GM18508 (cell line): ENCODE data around the gene MYH11.
"Not testable (repeated sequence)": the region's sequence is repeated elsewhere in the genome, so short reads cannot be mapped to it uniquely, and the experiment has no call there.

Experiments used
- ATAC-seq: cut with Tn5 transposase; IDR thresholded peaks from one replicate; pipeline ENCODE4 v1.9.1; 2021; ENCODE audit warnings: moderate number of reproducible peaks; ENCODE audit not compliant: insufficient read depth, unreplicated experiment

Gene MYH11

DNA sequence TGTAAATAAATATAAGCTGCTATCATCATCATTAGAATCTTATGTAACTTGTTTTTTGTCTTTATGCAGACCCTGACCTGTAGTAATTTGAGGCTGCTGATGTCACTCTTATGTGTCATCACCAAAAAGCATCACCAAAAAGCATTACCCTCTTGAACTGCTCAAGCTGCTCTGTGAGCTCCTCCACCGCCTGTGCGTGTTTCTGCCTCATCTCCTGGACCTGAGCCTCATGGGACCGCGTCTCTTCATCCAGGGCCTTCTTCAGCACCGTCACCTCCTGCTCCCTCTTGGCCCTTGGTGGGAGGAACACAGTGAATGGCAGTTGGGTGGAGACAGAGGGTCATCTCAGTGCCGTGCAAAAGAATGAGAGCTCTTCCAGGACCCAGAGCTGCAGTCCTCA is 124.4 kb downstream of the MYH11 start:
- no peak for ATAC-seq

DNA sequence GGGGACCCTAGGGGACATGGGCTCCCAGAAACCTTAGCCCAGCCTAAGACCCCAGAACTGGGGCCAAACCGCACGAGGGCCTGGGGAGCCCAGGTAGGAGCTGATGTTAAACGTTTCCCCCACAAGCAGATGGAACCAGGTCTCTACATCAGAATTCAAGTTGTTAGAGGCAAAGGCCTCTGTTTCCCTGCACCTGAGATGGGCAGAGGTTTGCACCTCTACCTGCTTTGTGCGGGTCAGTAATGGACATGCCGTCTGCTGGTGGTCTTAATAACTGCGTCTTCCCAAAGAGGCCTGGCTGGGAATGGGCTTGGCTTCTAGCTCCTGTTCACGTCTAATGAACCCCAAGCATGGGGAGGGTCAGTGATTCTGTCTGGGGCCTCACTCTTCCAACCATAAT is 127.7 kb downstream of the MYH11 start:
- no peak for ATAC-seq

DNA sequence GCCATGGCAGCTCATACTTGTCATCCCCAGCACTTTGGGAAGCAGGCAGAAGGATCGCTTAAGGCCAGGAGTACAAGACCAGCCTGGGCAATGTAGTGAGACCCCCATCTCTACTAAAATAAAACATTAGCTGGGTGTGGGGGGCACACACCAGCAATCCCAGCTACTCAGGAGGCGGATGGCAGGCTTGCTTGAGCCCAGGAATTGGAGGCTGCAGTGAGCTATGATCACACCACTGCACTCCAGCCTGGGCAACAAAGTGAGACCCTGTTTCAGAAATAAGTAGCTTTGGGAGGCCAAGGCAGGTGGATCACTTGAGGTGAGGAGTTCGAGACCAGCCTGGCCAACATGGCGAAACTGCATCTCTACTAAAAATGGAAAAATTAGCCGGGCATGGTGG is 129.1 kb downstream of the MYH11 start:
- not testable (repeated sequence) for ATAC-seq

DNA sequence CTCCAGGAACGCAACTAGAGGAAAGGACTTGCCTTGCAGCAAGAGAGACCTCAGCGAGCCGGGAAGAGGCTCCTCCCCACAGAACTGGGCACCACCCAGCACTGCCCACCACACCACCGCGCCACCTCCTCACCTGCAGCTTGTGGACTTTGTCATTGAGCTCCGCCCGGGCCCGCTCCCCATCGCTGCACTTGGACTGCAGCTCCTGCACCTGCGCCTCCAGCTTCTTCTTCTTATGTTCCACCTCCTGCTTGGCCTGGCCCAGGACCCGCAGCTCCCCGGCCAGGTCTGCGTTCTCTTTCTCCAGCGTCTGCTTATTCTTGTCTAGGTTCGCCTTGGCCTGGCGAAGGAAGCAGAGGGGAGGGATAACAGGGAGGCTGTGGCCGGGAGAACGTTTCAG is 130.1 kb downstream of the MYH11 start:
- ATAC-seq = no peak

DNA sequence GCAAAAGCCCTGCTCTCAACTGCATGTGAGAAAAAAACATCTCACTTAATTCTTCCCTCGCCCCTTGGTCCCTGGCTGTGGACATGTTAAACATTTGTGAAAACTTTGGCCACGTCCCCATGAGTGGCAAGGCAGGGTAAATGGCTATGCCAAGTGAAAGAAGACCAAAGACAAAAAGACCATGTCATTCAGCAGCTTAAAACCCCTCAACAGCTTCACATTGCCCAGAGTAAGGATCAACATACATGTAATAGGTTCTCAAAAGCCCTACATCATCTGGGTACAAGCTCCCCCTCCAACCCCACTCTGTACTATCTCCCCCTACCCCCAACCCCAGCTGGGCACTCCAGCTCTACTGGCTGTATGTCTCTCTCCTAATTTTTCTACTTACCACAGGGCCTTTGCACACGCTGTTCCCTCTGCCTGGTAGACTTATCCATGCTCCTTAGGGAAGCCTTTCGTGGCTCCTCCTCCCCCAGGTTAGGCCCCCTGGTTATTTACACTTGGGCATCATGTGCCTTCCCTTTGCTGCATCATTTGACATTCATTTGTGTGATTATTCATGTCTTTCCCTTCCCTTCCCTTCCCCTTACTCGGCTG is 131.1 kb downstream of the MYH11 start:
- ATAC-seq = no peak

DNA sequence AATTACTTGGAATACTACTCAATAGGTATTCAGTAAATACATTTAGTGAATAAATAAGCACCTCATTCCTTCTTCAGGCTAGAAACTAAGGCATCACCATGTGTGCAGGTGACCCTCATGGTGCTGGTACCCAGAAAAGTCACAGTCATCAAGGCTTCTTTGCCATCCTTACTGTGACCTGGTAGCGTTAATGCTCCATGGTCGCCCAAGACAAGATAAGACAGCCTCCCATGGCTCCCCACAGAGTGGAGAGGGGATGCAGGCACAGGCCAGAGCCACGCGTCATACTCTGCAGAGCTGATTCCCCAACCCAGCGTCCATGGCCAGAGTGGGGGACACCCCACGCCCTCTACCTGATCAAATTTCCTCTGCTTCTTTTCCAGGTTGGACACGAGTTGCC is 133.0 kb downstream of the MYH11 start:
- ATAC-seq = no peak

DNA sequence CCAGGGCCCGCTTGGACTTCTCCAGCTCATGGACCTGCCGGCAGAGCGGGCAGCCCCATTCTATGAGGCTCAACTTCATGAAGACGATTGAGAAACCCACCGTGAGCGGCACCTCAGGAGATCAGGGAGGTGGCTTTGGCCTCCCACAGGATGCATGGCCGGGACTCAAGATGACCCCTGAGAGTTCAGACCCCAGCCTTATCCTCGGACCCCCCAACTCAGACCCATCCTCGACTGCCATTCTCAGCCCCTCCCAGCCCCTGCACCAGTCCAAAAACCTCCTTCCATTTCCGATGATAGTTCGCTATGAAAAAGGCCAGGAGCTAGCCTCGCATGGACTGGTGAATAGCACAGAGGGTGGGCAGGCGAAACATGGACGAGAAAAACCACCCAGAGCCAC is 135.8 kb downstream of the MYH11 start:
- no peak for ATAC-seq

DNA sequence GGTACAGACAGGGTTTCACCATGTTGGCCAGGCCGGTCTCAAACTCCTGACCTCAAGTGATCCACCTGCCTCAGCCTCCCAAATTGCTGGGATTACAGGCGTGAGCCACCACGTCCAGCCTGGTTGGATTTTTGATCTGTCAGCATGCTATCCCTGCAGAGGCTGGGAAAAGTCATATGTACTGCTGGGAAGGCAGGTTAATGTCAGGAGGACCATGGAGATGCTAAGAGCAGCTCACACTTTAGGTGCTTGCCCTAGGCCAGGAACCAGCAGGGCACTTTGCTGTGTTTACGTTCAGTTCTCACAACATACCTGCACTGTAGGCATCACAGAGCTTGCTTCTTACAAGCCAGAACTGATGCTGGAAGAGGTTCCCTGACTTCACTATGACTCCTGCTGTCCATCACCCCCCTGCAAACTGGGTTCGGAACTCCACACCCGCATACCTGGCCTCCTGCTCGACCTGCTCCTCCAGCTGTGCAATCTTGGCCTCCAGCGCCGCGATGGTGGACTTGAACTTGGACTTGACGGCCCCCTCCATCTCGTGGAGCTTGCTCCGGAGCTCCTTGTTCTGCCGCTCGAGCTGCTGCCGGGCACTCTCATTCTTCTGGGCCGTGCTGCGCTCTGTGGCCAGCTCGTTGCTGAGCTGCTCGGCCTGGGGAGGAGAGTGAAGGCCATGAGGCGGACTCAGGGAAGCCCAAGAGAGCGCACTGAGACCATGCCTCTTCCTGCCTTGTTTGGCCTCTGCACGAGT is 140.0 kb downstream of the MYH11 start:
- ATAC-seq = no peak

DNA sequence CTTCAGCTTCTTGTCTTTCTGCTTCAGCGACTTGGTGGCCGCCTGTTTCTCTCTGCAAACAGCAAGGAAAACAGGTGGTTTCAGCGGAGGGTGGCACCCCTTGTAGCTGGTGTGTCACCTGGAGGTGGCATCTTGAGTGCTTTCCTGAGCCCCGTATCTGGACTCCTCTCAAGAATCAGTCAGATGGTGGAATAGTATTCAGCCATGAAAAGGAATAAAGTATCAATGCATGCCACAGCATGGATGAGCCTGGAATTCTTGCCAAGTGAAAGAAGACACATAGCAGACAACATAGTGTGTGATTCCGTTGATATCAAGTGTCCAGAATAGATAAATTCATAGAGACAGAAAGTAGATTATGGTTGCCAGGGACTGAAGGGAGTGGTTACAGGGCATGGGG is 141.6 kb downstream of the MYH11 start:
- no peak for ATAC-seq

DNA sequence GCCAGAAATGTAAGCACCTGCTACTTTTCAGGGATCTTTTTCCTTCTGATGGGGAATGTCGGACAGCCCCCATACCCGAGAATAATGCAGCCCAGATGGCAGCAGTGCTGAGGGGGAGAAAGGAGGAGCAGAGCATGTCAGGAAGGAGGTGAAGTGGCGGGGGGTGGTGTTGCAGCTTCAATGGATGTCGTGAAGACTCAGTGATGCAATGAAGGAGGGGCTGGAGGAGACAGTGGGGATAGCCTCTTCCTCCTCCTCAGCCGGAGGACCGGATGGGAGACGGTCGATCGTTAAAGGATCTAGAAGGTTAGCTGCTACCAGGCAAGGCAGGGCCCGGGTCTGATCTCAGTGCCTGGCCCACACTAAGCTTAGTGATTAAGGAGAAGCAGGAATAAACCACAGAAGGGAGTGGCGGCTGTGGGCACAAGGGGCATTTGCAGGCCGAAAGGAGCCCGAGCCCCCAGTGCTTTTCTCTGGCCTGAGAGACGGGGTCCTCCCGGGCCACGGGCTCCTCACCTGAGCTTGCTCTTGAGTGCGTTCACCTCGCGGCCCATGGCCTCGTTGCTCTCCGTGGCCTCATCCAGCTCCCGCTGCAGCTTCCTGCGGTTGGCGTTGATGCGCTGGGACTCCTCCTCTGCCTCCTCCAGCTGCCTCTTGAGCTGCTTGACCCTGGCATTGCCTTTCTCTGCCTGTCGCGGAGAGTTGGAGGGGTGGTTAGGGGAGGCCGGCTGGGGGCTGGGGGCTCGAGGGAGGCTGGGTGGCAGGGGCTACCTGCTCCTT is 142.2 kb downstream of the MYH11 start:
- ATAC-seq = no peak

DNA sequence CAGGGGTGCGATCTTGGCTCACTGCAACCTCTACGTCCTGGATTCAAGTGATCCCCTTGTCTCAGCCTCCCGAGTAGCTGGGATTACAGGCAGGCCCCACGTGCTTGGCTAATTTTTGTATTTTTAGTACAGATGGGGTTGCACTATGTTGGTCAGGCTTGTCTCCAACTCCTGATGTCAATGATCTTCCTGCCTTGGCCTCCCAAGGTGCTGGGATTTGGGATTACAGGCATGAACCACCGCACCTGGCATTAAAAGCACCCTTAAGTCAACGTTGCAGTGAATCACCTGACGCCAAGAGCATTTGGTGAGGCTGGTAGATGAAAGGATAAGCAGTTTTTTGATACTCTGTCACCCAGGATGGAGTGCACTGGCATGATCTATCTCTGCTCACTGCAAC is 147.8 kb downstream of the MYH11 start:
- no peak for ATAC-seq

DNA sequence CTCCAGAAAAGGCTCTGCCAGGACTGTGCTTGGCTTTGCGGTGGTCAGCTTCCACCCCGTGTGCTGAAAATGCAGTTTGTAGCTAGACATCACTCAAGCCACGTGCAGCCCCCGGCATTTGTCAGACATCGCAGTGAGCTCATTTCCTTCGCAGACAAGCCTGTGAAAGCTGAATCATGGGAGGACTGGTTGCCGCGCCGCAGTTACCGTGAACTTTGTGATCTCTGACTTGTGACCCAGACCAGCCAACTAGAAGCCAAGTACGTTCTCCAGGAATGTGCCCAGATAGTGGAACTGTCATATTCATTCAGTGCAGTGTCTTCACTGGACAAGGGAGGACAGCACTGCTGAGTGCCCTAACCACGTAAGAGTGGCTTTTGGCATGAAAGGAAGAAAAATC is 148.7 kb downstream of the MYH11 start:
- no peak for ATAC-seq

DNA sequence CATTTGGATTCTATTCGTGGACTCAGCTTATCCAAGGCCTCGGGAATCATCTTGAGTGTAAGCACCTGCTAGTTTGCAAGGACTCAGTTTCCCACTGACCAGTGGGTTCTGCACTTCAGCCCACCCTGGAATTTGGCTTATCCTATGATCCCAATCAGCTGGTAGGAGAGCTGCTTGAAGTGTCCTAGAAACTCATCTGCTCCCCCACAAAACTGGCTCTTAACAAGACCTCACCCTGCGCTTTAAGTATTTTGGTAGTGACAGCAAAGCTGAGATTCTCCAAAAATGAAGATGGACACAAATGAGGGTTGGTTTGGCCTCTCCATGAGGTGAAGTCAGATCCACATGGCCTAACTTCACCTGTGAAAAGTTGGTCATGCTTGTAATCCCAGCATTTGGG is 149.5 kb downstream of the MYH11 start:
- no peak for ATAC-seq

DNA sequence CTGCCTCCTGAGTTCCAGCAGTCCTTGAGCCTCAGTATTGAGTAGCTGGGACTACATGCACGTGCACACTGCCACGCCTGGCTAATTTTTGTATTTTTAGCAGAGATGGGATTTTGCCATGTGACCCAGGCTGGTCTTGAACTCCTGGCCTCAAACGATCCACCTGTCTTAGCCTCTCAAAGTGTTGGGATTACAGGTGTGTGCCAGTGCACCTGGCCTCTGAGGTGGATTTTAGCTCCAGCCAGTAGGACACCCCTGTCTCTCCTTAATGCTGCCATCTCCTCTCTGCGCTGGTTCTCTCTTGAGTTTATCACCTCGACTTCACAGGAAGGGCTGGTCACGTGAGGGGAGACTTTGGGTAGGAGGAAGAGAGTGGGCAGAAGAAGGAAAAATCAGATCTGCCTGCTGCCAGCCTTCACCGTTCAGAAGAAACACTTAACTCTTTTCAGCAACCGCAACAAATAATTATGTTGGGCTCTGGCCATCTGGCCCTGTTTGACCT is 151.7 kb downstream of the MYH11 start:
- no peak for ATAC-seq

DNA sequence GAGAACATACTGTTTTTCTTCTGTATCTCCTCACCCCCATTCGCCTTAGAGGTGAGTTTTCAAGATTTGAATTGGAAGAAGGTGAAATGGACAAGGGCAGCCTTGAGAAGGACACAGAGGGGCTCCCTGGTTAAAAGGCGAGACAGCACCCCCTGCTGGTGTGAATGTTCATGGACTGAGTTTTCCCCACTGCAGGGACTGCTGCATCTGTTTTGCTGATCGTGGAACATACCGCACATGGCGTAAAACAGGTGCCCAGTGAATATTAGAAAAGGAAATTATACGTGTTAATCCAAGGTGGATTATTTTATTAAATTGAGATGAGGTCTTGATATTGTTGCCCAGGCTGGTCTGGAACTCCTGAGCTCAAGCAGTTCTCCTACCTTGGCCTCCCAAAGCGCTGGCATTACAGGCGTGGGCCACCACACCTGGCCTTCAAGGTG is 152.3 kb downstream of the MYH11 start:
- ATAC-seq = no peak

DNA sequence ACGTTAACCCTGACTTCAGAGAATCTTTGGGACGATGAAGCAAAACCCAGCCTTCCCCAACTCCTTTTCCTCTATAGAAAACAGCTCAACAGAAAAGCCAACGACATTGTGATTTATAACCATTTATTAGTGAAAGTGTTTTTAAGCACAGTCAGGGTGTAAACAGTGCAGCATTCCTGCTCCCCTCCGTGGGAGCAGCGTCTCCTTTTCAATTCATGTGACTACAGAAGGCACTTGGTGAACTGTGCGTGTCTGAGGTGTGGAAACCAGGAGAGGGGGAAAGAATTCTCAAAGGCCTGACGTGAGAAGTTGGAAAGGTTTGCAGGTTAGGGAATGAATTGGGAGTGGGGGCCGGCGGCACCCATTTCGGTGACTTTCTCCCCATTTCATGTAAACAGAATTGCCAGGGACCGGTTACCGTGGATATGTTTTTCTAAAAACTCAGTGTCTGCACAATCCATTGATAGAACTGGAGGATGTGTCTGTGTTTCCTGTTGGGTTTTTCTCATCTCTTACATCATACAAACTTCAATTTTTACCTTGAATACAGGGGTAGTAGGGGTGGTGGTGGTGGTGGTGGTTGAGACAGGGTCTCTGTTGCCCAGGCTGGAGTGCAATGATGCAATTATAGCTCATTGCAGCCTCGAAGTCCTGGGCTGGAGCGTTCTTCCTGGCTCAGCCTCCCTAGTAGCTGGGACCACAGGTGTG is 153.6 kb downstream of the MYH11 start:
- ATAC-seq = no peak

DNA sequence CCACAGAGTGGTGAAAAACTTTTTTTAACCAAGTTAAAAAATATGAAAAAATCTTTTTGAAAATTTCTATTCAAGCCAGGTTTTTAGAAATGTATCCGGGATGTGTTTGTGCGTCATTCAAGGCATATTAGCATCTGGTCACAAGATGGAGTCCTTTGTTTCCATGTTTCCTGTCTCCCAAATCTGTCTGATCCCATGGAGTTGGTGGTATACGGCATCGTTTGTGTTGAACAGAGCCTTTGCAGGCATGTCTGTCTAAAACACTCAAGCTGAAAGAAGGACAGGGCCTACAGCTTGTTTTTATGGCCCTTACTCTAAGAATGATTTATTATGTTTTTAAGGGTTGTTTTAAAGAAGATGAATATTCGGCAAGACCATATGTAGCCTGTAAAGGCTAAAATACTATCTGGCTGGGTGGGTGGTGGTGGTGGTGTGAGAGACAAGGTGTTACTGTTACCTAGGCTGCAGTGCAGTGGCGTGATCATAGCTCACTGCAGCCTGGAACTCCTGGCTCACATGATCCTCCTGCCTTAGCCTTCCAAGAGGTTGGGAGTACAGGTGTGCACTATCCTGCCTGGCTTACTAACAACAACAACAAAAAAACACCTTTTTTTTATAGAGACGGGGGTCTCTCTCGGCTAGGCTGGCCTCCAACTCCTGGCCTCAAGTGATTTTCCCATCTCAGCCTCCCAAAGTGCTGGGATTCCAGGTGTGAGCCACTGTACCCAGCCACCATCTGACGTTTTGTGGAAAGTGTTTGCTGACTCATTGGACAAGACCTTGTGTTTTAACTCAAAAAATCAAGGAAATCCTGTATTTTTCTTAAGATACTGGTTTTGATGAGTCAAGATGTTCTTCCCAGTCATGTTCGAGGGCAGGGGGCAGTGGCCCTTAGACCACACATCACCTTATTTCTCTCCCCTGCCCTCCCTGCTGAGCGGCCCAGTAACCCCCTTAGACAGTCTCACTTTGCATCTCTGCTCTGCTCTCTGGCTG is 154.6 kb downstream of the MYH11 start:
- no peak for ATAC-seq

DNA sequence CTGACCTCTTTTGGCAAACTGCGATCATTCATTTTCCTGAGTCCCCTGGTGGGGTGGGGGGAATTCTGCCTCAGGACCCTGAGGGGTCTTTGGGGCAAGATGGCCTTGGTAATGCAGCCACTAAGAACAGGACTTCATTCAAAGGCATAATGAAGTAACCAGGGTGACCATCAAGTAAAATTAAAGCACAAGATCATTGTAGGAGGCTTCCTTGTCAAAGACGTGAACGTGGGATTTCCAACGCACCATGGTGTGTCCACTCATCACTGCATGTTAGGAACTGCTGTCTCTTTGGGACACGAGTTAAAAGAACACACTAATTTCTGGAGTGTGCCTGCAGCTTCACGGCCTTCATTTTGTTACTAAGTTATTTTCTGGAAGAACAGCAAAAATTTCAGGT is 155.5 kb downstream of the MYH11 start:
- no peak for ATAC-seq

DNA sequence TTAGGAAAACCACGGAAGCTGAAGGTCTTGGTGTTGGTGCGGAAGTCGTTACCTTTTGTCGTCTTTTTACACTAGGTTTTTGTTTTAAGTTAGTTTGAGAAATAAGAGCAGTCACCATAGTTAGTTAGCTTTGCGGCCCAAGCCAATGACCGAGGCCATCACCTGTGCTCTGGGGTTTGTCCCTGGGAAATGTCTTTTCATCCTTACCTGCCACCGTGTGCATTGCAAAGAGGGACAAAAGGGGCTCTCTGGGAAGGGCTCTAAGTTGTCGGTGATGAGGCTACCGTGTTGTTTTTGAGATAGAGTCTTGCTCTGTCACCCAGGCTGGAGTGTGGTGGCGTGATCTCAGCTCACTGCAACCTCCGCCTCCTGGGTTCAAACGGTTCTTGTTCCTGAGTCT is 157.0 kb downstream of the MYH11 start:
- ATAC-seq = no peak
